HCT116 (cell line): ENCODE results near the gene EMILIN2. TPM values are rescaled to one million over a fixed set of nuclear protein-coding genes. Genes with fewer than 3 reads are reported as not detected.

Source experiments
- ATAC-seq: fragments of 200-7000 bp; cut with Tn5 transposase; 2 replicates; pipeline ENCODE4 v1.9.1; 2020; ENCODE audit warnings: mild to moderate bottlenecking, moderate library complexity
- BruUV-seq: library from RNA; stranded (reverse); fragments of 400-500 nt; replicated peaks from 2 replicates; lab custom pipeline; 2021; lab: Mats Ljungman, UMichigan
- CTCF ChIA-PET: fragments of 300-600 bp; sonication (Branson Sonifier 250); formaldehyde crosslinking; loops from one replicate; lab custom pipeline; 2021; ENCODE audit warnings: antibody characterized with exemption; lab: Charles Lee
- POLR2A ChIA-PET: fragments of 300-600, 350-600 bp; sonication (Branson Sonifier 250); formaldehyde crosslinking; loops from one replicate; lab custom pipeline; 2021; ENCODE audit warnings: antibody characterized with exemption; lab: Charles Lee
- RAD21 ChIA-PET, 2 experiments: fragments of 300-600 bp; sonication (Branson Sonifier 250); formaldehyde crosslinking; loops; one replicate each; lab custom pipeline; 2023; ENCODE audit warnings: low total read pairs in 2 of 2; ENCODE audit not compliant: uncharacterized antibody in 2 of 2, unreplicated experiment in 2 of 2, low non-redundant PET in 1 of 2; lab: Charles Lee
- DNase-seq: peaks from one replicate; pipeline ENCODE4 v3.0.0-alpha.2; 2010; ENCODE audit warnings: low read depth, low spot score
- H2AFZ ChIP-seq: fragments of 200-600 bp; shearing (Covaris generic), sonication (generic); 2 replicates; pipeline ENCODE4 v1.6.1; 2017; ENCODE audit warnings: low read depth, mixed run types, mixed read lengths, antibody characterized with exemption, low read length; ENCODE audit not compliant: poor library complexity, severe bottlenecking
- H3K27ac ChIP-seq: 2 replicates; pipeline ENCODE4 v1.5.1; 2012; ENCODE audit warnings: low read depth, low read length
- H3K27me3 ChIP-seq: fragments of 200-600 bp; sonication (generic); 2 replicates; pipeline ENCODE4 v1.6.1; 2016; ENCODE audit warnings: mixed run types, low read length, mixed read lengths; ENCODE audit not compliant: insufficient read depth
- H3K36me3 ChIP-seq, 2 experiments: fragments of 200-500 bp in 1 of 2; fragments of 200-600 bp in 1 of 2; sonication (Bioruptor generic) in 1 of 2; sonication (generic) in 1 of 2; 2 replicates each; pipeline versions ENCODE4 v1.5.1 to v1.6.1; 2014 to 2016; ENCODE audit warnings: low read length in 2 of 2, inconsistent platforms in 1 of 2, mixed read lengths in 1 of 2, mixed run types in 1 of 2; ENCODE audit not compliant: insufficient read depth in 2 of 2, control insufficient read depth in 1 of 2
- H3K4me1 ChIP-seq, 2 experiments: fragments of 200-600 bp in 1 of 2; sonication (generic) in 1 of 2; 2 replicates each; pipeline versions ENCODE4 v1.5.1 to v1.6.1; 2012 to 2017; ENCODE audit warnings: low read length in 2 of 2, inconsistent platforms in 1 of 2, mild to moderate bottlenecking in 1 of 2, mixed read lengths in 1 of 2, mixed run types in 1 of 2, moderate library complexity in 1 of 2; ENCODE audit not compliant: insufficient read depth in 2 of 2, control insufficient read depth in 1 of 2
- H3K4me2 ChIP-seq: fragments of 200-600 bp; sonication (generic); 2 replicates; pipeline ENCODE4 v1.6.1; 2017; ENCODE audit warnings: mixed run types, low read length, mixed read lengths
- H3K4me3 ChIP-seq, 2 experiments: fragments of 200-600 bp in 1 of 2; sonication (generic) in 1 of 2; replicated peaks in 1 of 2; 2 replicates each; pipeline ENCODE4 v1.5.1; 2011 to 2016; ENCODE audit warnings: low read length in 2 of 2, control low read depth in 1 of 2, low read depth in 1 of 2, mild to moderate bottlenecking in 1 of 2, mixed read lengths in 1 of 2, mixed run types in 1 of 2
- H3K79me2 ChIP-seq: fragments of 200-600 bp; sonication (generic); 2 replicates; pipeline ENCODE4 v1.6.1; 2017; ENCODE audit warnings: mild to moderate bottlenecking, mixed run types, low read length, moderate library complexity, mixed read lengths; ENCODE audit not compliant: insufficient read depth
- H3K9ac ChIP-seq: fragments of 200-600 bp; sonication (generic); 2 replicates; pipeline ENCODE4 v1.6.1; 2016; ENCODE audit warnings: low read length, mixed read lengths
- H3K9me2 ChIP-seq: fragments of 200-600 bp; sonication (generic), shearing (Covaris generic); 2 replicates; pipeline ENCODE4 v1.6.1; 2017; ENCODE audit warnings: mixed run types, mild to moderate bottlenecking, moderate library complexity; ENCODE audit not compliant: insufficient read depth
- H3K9me3 ChIP-seq, 2 experiments: fragments of 200-500 bp in 1 of 2; fragments of 200-600 bp in 1 of 2; sonication (Bioruptor generic) in 1 of 2; sonication (generic) in 1 of 2; 2 replicates each; pipeline ENCODE4 v1.6.1; 2014 to 2017; ENCODE audit warnings: low read length in 2 of 2, mixed read lengths in 2 of 2, inconsistent platforms in 1 of 2, low read depth in 1 of 2, mild to moderate bottlenecking in 1 of 2, mixed run types in 1 of 2, moderate library complexity in 1 of 2; ENCODE audit not compliant: control insufficient read depth in 1 of 2, insufficient read depth in 1 of 2
- H4K20me1 ChIP-seq: fragments of 200-600 bp; sonication (generic), shearing (Covaris generic); 2 replicates; pipeline ENCODE4 v1.6.1; 2017; ENCODE audit warnings: mixed run types, mild to moderate bottlenecking, moderate library complexity; ENCODE audit not compliant: insufficient read depth
- CEBPB ChIP-seq: IDR thresholded peaks from 2 replicates; pipeline ENCODE4 v1.6.1; 2012; ENCODE audit warnings: low read depth
- CTCF ChIP-seq, 3 experiments: fragments of 200-600 bp in 1 of 3; sonication (generic) in 1 of 3; IDR thresholded peaks in 2 of 3; conservative IDR thresholded peaks in 1 of 3; 2 replicates each; pipeline ENCODE4 v1.5.1; 2012 to 2017; ENCODE audit warnings: low read depth in 2 of 3, low read length in 2 of 3, antibody characterized with exemption in 1 of 3, borderline replicate concordance in 1 of 3, control low read depth in 1 of 3, mild to moderate bottlenecking in 1 of 3, mixed read lengths in 1 of 3, mixed run types in 1 of 3, moderate library complexity in 1 of 3; ENCODE audit not compliant: insufficient read depth in 1 of 3
- POLR2AphosphoS5 ChIP-seq: IDR thresholded peaks from 2 replicates; pipeline ENCODE4 v1.6.1; 2011; ENCODE audit warnings: mild to moderate bottlenecking, low read depth, low read length, moderate library complexity
- intact Hi-C: fragments of 100-400 bp; cut with micrococcal nuclease; formaldehyde crosslinking; loops from 2 replicates; pipeline ENCODE4 v1.10.0; 2022
- total RNA-seq: library from RNA; stranded (reverse); gene quantifications from one replicate; pipeline ENCODE4 v1.2.1, GENCODE V29; 2021; ENCODE audit not compliant: unreplicated experiment
- TF ChIP-seq, protein P1 (sequence below): IDR thresholded peaks from 2 replicates; pipeline ENCODE4 v1.6.1; 2012; ENCODE audit warnings: low read depth

Gene EMILIN2
- total RNA-seq, 1 experiment from 2014 or later: 23.4 TPM

- ATAC-seq (no peak), DNase-seq (no peak)
- H3K79me2 ChIP-seq: no peaks in the 10 kb centered on the region
- H3K4me1 ChIP-seq: no peaks in the 10 kb centered on the region
- H3K27me3 ChIP-seq: no peaks in the 10 kb centered on the region
- TF ChIP-seq, protein P1, sequence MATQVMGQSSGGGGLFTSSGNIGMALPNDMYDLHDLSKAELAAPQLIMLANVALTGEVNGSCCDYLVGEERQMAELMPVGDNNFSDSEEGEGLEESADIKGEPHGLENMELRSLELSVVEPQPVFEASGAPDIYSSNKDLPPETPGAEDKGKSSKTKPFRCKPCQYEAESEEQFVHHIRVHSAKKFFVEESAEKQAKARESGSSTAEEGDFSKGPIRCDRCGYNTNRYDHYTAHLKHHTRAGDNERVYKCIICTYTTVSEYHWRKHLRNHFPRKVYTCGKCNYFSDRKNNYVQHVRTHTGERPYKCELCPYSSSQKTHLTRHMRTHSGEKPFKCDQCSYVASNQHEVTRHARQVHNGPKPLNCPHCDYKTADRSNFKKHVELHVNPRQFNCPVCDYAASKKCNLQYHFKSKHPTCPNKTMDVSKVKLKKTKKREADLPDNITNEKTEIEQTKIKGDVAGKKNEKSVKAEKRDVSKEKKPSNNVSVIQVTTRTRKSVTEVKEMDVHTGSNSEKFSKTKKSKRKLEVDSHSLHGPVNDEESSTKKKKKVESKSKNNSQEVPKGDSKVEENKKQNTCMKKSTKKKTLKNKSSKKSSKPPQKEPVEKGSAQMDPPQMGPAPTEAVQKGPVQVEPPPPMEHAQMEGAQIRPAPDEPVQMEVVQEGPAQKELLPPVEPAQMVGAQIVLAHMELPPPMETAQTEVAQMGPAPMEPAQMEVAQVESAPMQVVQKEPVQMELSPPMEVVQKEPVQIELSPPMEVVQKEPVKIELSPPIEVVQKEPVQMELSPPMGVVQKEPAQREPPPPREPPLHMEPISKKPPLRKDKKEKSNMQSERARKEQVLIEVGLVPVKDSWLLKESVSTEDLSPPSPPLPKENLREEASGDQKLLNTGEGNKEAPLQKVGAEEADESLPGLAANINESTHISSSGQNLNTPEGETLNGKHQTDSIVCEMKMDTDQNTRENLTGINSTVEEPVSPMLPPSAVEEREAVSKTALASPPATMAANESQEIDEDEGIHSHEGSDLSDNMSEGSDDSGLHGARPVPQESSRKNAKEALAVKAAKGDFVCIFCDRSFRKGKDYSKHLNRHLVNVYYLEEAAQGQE: no peak
- TF ChIP-seq CEBPB (no peak), CTCF (IDR thresholded peaks at IDR 0.05 in 2 of 3, conservative IDR thresholded peaks at IDR 0.05 in 1 of 3; ENCODE audit: borderline replicate concordance in 1 of 3, insufficient read depth in 1 of 3, low read depth in 2 of 3, low read length in 2 of 3) (no peak), POLR2AphosphoS5 (no peak)
- no peaks in the 10 kb centered on the region for H4K20me1 ChIP-seq
- no peaks in the 10 kb centered on the region for H3K9me2 ChIP-seq
- no peak overlapping the region for H3K4me3 ChIP-seq
- H3K36me3 ChIP-seq: no peaks in the 10 kb centered on the region
- no peak overlapping the region for H3K4me2 ChIP-seq
- POLR2A ChIA-PET: no interaction called here
- 0 out of 4 replicates have a peak, but pooled peaks cover 0 to 4% of the 10 kb centered on the region in 2 experiments for H3K9me3 ChIP-seq
- RAD21 ChIA-PET: no interaction called here
- CTCF ChIA-PET: no interaction called here
- no peak overlapping the region for H3K27ac ChIP-seq
- no peak overlapping the region for H3K9ac ChIP-seq
- no peak overlapping the region for H2AFZ ChIP-seq
- intact Hi-C loops: no loop called here
- BruUV-seq: no TSS peak
Measured at GRCh38 chr18:2883076-2883735, 36.4 kb downstream of the EMILIN2 start.
